ENCODE results near the gene SF3B3.

SF3B3 gene

GRCh38 chr16:70574595-70575271, 51.1 kb downstream of the SF3B3 start:
- TF ChIP-seq, protein P1, sequence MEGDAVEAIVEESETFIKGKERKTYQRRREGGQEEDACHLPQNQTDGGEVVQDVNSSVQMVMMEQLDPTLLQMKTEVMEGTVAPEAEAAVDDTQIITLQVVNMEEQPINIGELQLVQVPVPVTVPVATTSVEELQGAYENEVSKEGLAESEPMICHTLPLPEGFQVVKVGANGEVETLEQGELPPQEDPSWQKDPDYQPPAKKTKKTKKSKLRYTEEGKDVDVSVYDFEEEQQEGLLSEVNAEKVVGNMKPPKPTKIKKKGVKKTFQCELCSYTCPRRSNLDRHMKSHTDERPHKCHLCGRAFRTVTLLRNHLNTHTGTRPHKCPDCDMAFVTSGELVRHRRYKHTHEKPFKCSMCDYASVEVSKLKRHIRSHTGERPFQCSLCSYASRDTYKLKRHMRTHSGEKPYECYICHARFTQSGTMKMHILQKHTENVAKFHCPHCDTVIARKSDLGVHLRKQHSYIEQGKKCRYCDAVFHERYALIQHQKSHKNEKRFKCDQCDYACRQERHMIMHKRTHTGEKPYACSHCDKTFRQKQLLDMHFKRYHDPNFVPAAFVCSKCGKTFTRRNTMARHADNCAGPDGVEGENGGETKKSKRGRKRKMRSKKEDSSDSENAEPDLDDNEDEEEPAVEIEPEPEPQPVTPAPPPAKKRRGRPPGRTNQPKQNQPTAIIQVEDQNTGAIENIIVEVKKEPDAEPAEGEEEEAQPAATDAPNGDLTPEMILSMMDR (IDR thresholded peaks at IDR 0.05; ENCODE audit: low read depth, low read length) = no peak
- H3K4me3 ChIP-seq (ENCODE audit: low read depth, low read length) = no peak overlapping the region

DNA sequence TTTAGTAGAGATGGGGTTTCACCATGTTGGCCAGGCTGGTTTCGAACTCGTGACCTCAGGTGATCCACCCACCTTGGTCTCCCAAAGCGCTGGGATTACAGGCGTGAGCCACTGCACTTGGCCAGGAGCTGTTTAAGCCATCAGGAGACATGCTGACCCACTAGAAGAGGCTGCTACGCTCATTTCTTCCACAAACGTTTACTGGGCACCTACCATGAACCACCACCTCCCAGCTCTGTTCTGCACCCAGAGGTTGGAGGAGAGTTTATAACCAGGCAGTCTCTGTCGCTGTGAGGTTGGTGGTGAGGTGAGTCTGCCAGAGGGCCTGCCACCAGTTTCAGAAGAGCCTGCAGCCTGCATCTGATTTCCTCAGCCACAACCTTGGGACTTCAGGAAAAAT, 51.8 kb downstream of the SF3B3 start:
- no peak overlapping the region for H3K4me3 ChIP-seq (ENCODE audit: low read depth, low read length)
- TF ChIP-seq, protein P1 (IDR thresholded peaks at IDR 0.05; ENCODE audit: low read depth, low read length) = no peak

- no peak overlapping the region for H3K4me3 ChIP-seq (ENCODE audit: low read depth, low read length)
- TF ChIP-seq, protein P1 (IDR thresholded peaks at IDR 0.05; ENCODE audit: low read depth, low read length) = no peak
Measured at GRCh38 chr16:70576431-70577255, 53.0 kb downstream of the SF3B3 start.

DNA sequence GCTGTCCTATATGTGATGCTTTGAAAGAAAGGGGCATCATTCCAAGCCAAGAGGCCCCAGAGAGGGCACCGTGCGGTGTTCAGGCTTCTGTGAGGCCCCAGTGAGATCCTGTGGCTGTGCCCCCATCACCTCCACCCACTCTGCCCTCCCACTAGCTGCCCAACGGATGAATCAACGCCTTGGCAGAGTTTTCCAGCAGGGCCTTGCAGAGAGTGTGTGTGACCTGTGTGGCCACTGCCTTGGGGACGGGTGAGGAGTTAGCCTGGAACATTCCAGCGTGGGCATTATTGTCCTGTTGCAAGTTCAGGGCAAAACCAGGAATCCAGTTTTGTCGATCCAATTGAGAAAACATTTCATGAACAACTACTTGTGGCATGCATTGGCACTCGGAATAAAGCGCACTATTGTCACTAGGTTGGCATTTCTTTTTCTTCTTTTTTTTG, 53.7 kb downstream of the SF3B3 start:
- no peak overlapping the region for H3K4me3 ChIP-seq (ENCODE audit: low read depth, low read length)
- TF ChIP-seq, protein P1 (IDR thresholded peaks at IDR 0.05; ENCODE audit: low read depth, low read length) = no peak

DNA sequence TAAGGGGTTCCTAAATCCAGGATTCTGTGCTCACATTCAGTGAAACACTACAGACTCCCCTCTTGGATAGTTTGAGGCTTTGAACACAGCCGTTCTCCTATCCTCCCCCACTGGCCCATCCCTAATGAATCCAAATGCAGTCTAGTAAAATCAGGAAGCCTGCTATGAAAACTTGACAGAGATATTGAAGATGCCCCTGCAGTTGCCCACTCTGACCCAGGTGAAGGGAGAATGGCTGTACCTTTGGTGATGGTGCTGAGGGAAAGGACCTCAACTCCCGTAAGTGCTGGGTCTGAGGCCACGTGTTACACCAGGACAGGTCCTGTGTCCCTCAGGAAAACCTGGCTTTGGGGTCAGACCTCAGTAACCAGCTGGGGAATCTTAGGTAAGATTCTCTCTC, 54.4 kb downstream of the SF3B3 start:
- H3K4me3 ChIP-seq (ENCODE audit: low read depth, low read length) = no peak overlapping the region
- TF ChIP-seq, protein P1 (IDR thresholded peaks at IDR 0.05; ENCODE audit: low read depth, low read length) = no peak

DNA sequence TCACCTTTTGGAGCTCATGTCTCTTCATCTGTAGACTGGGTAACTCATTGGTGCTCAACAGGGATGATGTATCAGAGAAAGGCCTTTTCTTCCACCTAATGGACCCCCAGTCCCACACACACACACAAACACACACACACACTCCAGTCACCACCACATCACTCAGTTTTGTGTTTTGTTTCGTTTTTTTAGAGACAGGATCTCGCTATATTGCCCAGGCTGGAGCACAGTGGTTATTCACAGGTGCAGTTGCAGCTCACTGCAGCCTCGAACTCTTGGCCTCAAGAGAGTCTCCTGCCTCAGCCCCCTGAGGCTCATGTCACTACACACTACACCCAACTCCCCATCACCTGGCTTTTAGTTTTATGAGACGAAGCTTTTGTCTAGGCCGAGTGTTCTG, 55.6 kb downstream of the SF3B3 start:
- TF ChIP-seq, protein P1 (IDR thresholded peaks at IDR 0.05; ENCODE audit: low read depth, low read length) = no peak
- H3K4me3 ChIP-seq (ENCODE audit: low read depth, low read length) = no peak overlapping the region

All from WI38 (cell line).